ENCODE data around the gene COL12A1. TPM values are rescaled to one million over a fixed set of nuclear protein-coding genes. Genes with fewer than 3 reads are reported as not detected.

COL12A1 gene
- total and polyA plus RNA-seq, 9 of the 15 experiments (the other 6 are each of a cell fraction or from before 2014, with no cell fraction given), result 0.11 TPM; not detected in 8

DNA sequence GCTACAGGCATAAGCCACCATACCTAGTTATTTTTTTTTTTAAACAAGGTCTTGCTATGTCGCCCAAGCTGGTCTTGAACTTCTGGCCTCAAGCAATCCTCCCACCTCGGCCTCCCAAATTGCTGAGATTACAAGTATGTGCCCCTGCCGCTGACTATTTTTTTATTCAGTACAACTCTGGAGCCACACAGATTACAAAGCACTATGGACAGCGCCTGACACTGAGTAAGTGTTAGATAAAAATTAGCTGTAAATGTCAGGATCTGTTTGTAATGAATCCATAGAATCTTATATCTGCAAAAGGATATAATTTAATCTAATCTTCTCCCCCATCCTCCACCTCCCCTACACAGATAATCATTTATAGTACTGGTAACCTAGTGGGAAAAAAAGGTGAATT is 15.3 kb upstream of the COL12A1 start:
- H3K4me3 ChIP-seq, result no peak overlapping the region
- no peak overlapping the region for H3K9ac ChIP-seq (ENCODE audit: insufficient read depth in 1 of 2, low read depth in 2 of 2, low read length in 2 of 2)
- in situ Hi-C loops (cut with MboI) (no loop called here), intact Hi-C loops (cut with micrococcal nuclease) (no loop called here)
- BruUV-seq (replicated peaks), result no TSS peak
- no peaks in the 10 kb centered on the region for H3K36me3 ChIP-seq (ENCODE audit: control insufficient read depth, insufficient read depth, low read length)
- FAIRE-seq (no peak), ATAC-seq (no peak), DNase-seq (ENCODE audit: extremely low read depth in 1 of 4, low spot score in 3 of 4) (no peak)
- no peaks in the 10 kb centered on the region for H3K79me2 ChIP-seq (ENCODE audit: control insufficient read depth, insufficient read depth, low read length)
- no peak for TF ChIP-seq OTX1 (CRISPR knock-in tag; IDR thresholded peaks at IDR 0.05)
- H3K27me3 ChIP-seq (ENCODE audit: control insufficient read depth in 2 of 2, insufficient read depth in 2 of 2, low read length in 2 of 2), result no peaks in the 10 kb centered on the region
- H3K9me3 ChIP-seq (replicated peaks; ENCODE audit: control insufficient read depth, insufficient read depth, low read depth, low read length), result no peaks in the 10 kb centered on the region
- H2AFZ ChIP-seq (ENCODE audit: low read depth, low read length), result no peak overlapping the region
- ChIA-PET POLR2A (interaction anchor here (0.6 kb wide), 2 partner anchors 194 to 1279 kb away, joined by 3 to 4 read pairs; no protein-coding TSS in a partner anchor), CTCF (ENCODE audit: low intra/inter-chr PET ratio) (no interaction called here)
- WGBS (ENCODE audit: insufficient coverage, low coverage, missing lambda C conversion rate), result 0% methylated on average over 4 of the region's 4 CpGs
- no peak overlapping the region for H3K4me2 ChIP-seq (ENCODE audit: insufficient read depth, low read length)
- no peaks in the 10 kb centered on the region for H3K4me1 ChIP-seq (replicated peaks in 1 of 2; ENCODE audit: control insufficient read depth in 2 of 2, insufficient read depth in 2 of 2, low read length in 2 of 2)
- H3K9me1 ChIP-seq (ENCODE audit: control insufficient read depth, insufficient read depth, low read length), result no peaks in the 10 kb centered on the region
- no peak overlapping the region for H3K27ac ChIP-seq (ENCODE audit: extremely low read depth, low read depth, low read length)
- H4K20me1 ChIP-seq (replicated peaks; ENCODE audit: control insufficient read depth, insufficient read depth, low read length), result no peaks in the 10 kb centered on the region

DNA sequence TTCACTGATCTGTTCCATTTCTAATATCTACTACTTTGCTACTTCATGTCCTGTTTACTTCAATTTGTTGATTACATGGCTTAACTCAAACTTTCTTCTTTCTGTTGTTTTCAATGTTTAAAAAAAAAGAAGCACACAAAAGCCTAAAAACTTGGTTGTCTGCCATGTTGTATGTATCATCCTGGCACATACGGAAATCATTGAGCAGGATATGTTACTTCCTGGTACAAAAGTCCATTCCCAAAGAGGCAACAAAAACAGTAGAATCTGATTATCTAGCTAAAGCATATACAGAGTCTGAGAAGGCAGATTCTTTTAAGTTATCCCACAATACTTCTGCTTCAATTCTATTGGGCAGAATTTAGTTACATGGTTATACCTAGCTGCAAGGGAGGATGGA is 14.5 kb upstream of the COL12A1 start:
- CTCF ChIA-PET (ENCODE audit: low intra/inter-chr PET ratio), result no interaction called here
- Histone ChIP-seq H3K4me3 (no peak overlapping the region), H3K27ac (ENCODE audit: extremely low read depth, low read depth, low read length) (no peak overlapping the region), H2AFZ (ENCODE audit: low read depth, low read length) (no peak overlapping the region), H3K4me1 (replicated peaks in 1 of 2; ENCODE audit: control insufficient read depth in 2 of 2, insufficient read depth in 2 of 2, low read length in 2 of 2) (no peaks in the 10 kb centered on the region), H3K79me2 (ENCODE audit: control insufficient read depth, insufficient read depth, low read length) (no peaks in the 10 kb centered on the region), H4K20me1 (replicated peaks; ENCODE audit: control insufficient read depth, insufficient read depth, low read length) (no peaks in the 10 kb centered on the region), H3K36me3 (ENCODE audit: control insufficient read depth, insufficient read depth, low read length) (no peaks in the 10 kb centered on the region), H3K9ac (ENCODE audit: insufficient read depth in 1 of 2, low read depth in 2 of 2, low read length in 2 of 2) (no peak overlapping the region), H3K9me1 (ENCODE audit: control insufficient read depth, insufficient read depth, low read length) (no peaks in the 10 kb centered on the region), H3K9me3 (replicated peaks; ENCODE audit: control insufficient read depth, insufficient read depth, low read depth, low read length) (no peaks in the 10 kb centered on the region), H3K27me3 (ENCODE audit: control insufficient read depth in 2 of 2, insufficient read depth in 2 of 2, low read length in 2 of 2) (no peaks in the 10 kb centered on the region), H3K4me2 (ENCODE audit: insufficient read depth, low read length) (no peak overlapping the region)
- in situ Hi-C loops (cut with MboI), result no loop called here
- POLR2A ChIA-PET, result interaction anchor here (0.6 to 0.9 kb wide), 3 partner anchors 193 to 1483 kb away, joined by 3 to 4 read pairs (median 3); no protein-coding TSS in a partner anchor
- intact Hi-C loops (cut with micrococcal nuclease), result no loop called here
- WGBS (ENCODE audit: insufficient coverage, low coverage, missing lambda C conversion rate), result 0% methylated on average over 1 of the region's 1 CpG
- FAIRE-seq (no peak), DNase-seq (ENCODE audit: extremely low read depth in 1 of 4, low spot score in 3 of 4) (no peak), ATAC-seq (no peak)
- TF ChIP-seq HMGN3 (IDR thresholded peaks at IDR 0.05; ENCODE audit: borderline replicate concordance, extremely low read depth, insufficient read length, low read depth, low read length) (no peak), MXI1 (IDR thresholded peaks at IDR 0.05; ENCODE audit: low read depth, low read length) (no peak), SMARCB1 (IDR thresholded peaks at IDR 0.05; ENCODE audit: insufficient read length, low read depth) (no peak), SRSF9 (IDR thresholded peaks at IDR 0.05; ENCODE audit: borderline replicate concordance, low read depth, low read length) (no peak), ZNF121 (CRISPR knock-in tag; conservative IDR thresholded peaks at IDR 0.05) (no peak)
- no TSS peak for BruUV-seq (replicated peaks)

Data from K562 (cell line).